ENCODE data around the gene NUP93.
A peak's percentile ranks its signal among the peaks of the same experiment; 100 is the strongest.

The NUP93 gene

DNA sequence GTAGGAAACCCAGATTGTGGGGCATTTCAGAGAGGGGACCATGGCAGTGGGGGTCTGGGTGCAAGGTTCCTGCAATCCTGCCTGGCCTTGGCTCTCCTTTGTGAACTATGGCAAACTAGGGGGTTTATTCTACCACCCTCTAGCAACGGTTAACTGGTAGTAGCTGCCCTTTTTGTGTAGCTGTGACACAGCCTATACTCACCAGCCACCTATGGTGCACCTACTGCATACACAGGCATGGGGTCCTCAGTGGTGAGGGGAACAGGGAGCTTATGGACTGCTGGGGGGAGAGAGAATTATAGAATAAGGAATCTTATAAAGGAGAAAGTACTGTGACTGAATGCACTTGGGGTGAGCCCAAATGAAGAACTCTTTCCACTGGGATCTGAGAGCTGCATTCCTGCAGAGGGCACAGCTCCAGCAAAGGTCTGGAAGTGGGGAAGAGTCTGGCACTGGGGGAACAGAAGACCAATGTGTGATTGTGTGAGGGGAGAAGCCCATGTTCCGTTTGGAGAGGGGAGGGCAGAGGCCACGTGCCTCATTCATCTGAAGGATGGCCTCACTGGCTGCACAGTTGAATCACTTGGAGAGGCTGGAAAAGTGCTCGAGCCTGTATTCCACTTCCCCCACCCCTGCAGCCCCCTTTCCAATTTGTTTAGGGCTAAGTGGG, 45.5 kb upstream of the NUP93 start:
- Mint-ChIP-seq H3K4me1 (peaks cover 15% of the 10 kb centered on the region), H3K9me3 (peaks cover 17% of the 10 kb centered on the region), H3K36me3 (ENCODE audit: low read depth) (peaks cover 10% of the 10 kb centered on the region), H3K27ac (peak overlapping the region in 1 of 3 experiments; percentile 15), H3K4me3 (peak overlapping the region; percentile 90 to 94 (median 92)), H3K27me3 (ENCODE audit: low read depth) (peaks cover 48% of the 10 kb centered on the region)
- TF ChIP-seq, protein P1, sequence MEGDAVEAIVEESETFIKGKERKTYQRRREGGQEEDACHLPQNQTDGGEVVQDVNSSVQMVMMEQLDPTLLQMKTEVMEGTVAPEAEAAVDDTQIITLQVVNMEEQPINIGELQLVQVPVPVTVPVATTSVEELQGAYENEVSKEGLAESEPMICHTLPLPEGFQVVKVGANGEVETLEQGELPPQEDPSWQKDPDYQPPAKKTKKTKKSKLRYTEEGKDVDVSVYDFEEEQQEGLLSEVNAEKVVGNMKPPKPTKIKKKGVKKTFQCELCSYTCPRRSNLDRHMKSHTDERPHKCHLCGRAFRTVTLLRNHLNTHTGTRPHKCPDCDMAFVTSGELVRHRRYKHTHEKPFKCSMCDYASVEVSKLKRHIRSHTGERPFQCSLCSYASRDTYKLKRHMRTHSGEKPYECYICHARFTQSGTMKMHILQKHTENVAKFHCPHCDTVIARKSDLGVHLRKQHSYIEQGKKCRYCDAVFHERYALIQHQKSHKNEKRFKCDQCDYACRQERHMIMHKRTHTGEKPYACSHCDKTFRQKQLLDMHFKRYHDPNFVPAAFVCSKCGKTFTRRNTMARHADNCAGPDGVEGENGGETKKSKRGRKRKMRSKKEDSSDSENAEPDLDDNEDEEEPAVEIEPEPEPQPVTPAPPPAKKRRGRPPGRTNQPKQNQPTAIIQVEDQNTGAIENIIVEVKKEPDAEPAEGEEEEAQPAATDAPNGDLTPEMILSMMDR (IDR thresholded peaks at IDR 0.05; ENCODE audit: unreplicated experiment in 3 of 3), result no peak

DNA sequence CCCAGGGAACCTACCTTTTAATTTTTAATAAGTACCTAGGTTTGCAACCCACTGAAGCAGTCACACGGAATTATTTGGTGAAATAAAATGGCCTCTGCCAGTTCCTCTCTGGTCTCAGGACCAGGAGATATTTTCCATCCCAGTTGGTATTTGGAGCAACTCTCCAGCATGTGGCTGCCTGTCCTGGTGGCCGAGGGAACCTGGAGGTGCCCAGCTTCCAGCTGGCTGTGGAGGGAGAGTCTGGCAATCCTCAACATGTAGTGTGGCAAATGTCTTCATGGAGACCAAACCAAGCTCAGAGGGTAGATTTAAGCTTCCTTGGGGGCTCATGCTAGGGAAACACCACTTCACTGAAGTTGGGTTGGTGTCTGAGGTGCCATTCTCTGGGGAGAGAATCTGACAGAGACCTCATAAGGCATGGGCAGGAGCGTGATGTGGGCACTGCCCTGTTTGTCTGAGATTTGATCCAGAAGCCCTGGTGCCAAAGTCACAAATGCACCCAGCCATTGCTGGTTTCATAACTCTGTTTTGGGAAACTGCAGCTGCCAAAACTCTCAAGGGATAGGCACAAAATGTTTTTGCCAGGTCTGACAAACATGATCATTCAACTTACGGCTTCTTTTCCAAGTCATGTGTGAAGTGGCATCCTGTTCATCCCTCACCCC, 44.9 kb upstream of the NUP93 start:
- Mint-ChIP-seq H3K9me3 (peaks cover 17% of the 10 kb centered on the region), H3K27me3 (ENCODE audit: low read depth) (peaks cover 49% of the 10 kb centered on the region), H3K27ac (no peak overlapping the region), H3K4me3 (no peak overlapping the region), H3K4me1 (peaks cover 15% of the 10 kb centered on the region), H3K36me3 (ENCODE audit: low read depth) (peaks cover 10% of the 10 kb centered on the region)
- TF ChIP-seq, protein P1 (IDR thresholded peaks at IDR 0.05; ENCODE audit: unreplicated experiment in 3 of 3), result no peak

DNA sequence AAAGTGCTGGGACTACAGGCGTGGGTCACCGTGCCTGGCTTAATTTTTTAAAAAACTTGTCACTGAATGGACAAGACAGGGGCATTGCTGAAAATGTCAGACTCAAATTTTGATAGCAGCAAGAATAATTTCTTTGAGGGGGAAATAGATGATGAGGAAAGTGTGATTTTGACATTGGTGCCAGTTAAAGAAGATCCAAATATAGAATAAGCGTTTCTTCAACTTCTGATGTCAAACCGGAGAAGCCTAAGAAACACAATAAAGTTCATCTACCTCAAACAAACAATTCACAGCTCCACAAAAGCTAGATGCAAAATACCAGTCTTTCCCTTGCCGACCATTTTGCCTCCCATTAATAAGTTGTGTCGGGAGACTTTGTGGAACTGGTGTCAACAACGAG, 43.2 kb upstream of the NUP93 start:
- peaks cover 10% of the 10 kb centered on the region for H3K36me3 Mint-ChIP-seq (ENCODE audit: low read depth)
- peaks cover 12% of the 10 kb centered on the region for H3K4me1 Mint-ChIP-seq
- peaks cover 42% of the 10 kb centered on the region for H3K27me3 Mint-ChIP-seq (ENCODE audit: low read depth)
- peaks cover 23% of the 10 kb centered on the region for H3K9me3 Mint-ChIP-seq
- H3K27ac Mint-ChIP-seq, result no peak overlapping the region
- H3K4me3 Mint-ChIP-seq, result no peak overlapping the region
- TF ChIP-seq, protein P1 (IDR thresholded peaks at IDR 0.05; ENCODE audit: unreplicated experiment in 3 of 3), result no peak

DNA sequence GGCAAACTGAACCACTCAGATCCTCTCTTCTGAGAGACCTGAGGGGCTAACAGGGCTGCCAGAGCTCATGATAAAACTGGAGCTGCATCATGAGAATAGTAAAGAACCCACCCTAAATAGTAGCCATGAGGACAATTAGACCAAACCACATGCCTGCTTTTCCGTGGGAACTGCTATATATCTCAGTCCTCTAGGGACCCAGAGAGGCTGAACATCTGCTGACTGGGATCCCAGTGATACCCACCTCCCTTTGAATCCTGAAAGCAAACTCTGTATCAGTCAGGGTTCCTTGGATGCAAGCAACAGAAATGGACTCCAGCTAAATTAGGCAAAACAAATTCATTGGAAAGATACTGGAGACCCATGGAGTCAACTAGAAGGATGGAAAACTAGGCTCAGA, 41.2 kb upstream of the NUP93 start:
- Mint-ChIP-seq H3K27ac (no peak overlapping the region), H3K36me3 (ENCODE audit: low read depth) (peaks cover 10% of the 10 kb centered on the region), H3K4me1 (peaks cover 7% of the 10 kb centered on the region), H3K4me3 (no peak overlapping the region), H3K27me3 (ENCODE audit: low read depth) (peaks cover 46% of the 10 kb centered on the region), H3K9me3 (peaks cover 23% of the 10 kb centered on the region)
- TF ChIP-seq, protein P1 (IDR thresholded peaks at IDR 0.05; ENCODE audit: unreplicated experiment in 3 of 3), result no peak

DNA sequence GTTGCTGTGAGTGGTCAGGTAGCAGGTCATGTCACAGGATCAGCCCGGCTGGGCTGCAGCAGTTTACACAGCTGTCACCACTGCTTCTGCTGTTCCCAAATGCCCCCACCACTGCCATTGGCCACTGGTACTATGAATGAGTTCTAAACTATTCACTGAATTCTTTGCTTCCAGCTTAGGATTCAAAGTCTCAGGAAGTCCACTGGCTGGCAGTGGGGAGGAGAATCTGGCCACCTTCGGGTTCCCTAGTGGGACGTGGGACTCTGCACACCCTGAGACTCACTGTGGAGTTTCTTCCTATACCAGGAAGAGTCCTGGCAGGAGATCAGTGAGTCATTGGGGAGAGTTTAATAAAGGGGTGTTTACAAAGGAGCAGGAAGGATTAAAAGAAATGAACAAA, 40.8 kb upstream of the NUP93 start:
- TF ChIP-seq, protein P1 (IDR thresholded peaks at IDR 0.05; ENCODE audit: unreplicated experiment in 3 of 3), result no peak
- H3K4me1 Mint-ChIP-seq, result peaks cover 3% of the 10 kb centered on the region
- peaks cover 10% of the 10 kb centered on the region for H3K36me3 Mint-ChIP-seq (ENCODE audit: low read depth)
- peaks cover 46% of the 10 kb centered on the region for H3K27me3 Mint-ChIP-seq (ENCODE audit: low read depth)
- no peak overlapping the region for H3K27ac Mint-ChIP-seq
- peaks cover 23% of the 10 kb centered on the region for H3K9me3 Mint-ChIP-seq
- H3K4me3 Mint-ChIP-seq, result no peak overlapping the region

Data from nephron (organoid).